Stimulated activated naive CD4-positive, alpha-beta T cell treated with Interleukin-2 at 50 U/mL for 16 hours (primary cell): ENCODE data around the gene RAB11FIP3.
"Not testable (repeated sequence)": the region's sequence is repeated elsewhere in the genome, so short reads cannot be mapped to it uniquely, and the experiment has no call there.

Experiments
- DNase-seq: peaks from one replicate; lab custom pipeline; 2025; lab: John Stamatoyannopoulos, UW

The RAB11FIP3 gene

DNA sequence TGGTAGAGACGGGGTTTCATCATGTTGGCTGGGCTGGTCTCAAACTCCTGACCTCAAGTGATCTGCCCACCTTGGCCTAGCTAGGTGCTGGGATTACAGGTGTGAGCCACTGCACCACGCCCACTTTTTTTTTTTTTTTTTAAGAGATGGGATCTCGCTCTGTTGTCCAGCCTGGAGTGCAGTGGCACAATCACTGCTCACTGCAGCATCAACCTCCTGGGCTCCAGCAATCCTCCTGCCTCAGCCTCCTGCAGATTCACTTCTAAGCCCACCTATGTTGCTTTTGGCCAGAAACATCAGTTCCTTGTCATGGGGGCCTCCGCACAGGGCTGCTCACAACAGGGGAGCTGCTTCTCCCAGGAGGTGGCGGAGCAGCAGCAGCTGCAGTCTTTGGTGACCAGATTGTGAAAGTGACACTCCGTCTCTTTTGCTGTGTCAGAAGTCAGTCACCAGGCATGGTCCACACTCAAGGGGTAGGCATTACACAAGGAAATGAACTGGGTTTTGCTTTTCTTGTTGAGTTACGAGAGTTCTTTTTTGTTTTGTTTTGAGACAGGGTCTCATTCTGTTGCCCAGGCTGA, 32.9 kb upstream of the RAB11FIP3 start:
- DNase-seq = no peak

DNA sequence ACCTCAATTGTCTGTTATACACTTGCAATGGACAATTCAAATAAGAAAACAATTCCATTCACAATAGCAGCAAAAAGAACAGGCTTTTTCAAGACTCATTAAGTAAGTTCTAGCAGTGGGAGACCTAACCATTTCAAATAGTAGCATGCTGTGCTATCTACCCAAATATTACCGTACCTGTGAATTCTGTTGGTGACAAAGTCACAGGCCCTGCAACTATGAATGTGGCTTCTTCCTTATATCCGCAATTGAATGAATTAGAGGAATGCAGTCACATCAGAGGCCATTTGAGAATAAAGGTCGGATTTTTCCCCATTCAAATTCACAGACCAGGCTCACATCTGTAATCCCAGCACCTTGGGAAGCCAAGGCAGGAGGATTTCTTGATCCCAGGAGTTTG, 29.2 kb upstream of the RAB11FIP3 start:
- no peak for DNase-seq

DNA sequence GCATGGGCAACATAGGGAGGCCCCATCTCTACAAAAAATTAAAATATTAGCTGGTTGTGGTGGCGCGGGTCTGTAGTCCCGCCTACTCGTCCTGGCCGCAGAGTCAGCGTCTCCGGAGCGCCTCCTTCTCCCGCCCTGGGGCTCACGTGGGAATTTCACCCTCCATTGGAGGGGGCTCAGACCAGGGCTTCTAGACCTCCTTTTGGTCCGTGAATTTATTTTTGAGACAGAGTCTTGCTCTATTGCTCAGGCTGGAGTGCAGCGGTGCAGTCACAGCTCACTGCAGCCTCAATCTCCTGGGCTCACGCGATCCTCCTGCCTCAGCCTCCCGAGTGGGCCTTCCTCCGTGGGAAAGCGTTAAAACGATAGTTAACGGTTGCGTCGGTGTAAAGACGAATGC, 28.8 kb upstream of the RAB11FIP3 start:
- no peak for DNase-seq

DNA sequence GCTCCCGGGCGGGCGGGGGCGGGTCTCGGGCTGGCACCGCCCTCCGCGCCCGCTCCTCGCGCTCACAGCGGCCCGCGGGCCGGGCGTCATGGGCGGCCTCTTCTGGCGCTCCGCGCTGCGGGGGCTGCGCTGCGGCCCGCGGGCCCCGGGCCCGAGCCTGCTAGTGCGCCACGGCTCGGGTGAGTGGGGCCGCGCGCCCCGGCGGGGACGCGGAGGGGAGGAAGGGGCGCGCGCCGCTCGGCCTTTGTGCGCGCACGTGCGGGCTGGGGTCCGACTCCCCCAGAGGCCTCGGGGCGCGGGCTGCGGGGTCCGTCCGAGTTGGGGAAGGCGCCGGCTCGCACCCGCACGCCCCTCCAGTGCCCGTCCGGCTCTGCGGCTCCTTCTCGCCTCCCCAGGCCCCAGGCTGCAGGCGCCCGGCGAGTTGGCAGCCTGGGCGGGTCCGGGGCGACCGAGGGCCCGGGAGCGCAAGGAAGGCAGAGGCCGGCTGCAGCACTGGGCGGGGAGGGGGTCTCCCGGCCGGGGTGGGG, 28.3 kb upstream of the RAB11FIP3 start, which contains the start of gene NME4:
Gene NME4 (plus strand): TSS at position 65 of the 527 bp plus-strand sequence. CDS start 24 bp downstream, at position 89.
- DNase-seq = no peak

DNA sequence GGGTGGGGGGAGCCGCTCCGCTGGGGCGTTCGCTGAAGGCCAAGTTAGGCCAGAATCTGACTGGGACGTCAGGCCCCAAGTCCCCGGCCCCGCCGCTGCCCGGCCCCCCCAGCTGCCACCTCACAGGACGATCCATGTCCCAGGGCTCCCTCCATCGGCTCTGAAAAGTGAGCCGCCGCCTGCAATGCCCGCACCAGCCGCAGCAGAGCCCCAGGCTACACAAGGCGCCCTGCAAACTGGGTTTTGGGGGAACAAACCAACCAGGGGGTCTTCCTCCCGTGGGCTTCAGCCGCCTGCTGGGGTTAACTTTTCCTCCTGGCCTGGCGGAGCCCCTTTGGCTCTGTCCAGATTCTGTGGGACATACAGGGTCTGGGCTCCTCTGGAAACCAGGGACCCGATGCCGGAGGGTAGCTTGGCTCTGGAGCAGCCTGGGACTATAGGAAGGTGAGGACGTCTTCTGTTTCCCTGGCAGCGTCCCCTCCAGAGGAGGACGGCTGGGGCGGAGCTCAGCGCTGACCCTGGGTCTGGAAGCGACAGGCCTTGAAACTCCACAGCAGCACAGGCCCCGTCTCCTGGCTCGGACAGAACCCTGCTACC, 27.6 kb upstream of the RAB11FIP3 start:
- no peak for DNase-seq

DNA sequence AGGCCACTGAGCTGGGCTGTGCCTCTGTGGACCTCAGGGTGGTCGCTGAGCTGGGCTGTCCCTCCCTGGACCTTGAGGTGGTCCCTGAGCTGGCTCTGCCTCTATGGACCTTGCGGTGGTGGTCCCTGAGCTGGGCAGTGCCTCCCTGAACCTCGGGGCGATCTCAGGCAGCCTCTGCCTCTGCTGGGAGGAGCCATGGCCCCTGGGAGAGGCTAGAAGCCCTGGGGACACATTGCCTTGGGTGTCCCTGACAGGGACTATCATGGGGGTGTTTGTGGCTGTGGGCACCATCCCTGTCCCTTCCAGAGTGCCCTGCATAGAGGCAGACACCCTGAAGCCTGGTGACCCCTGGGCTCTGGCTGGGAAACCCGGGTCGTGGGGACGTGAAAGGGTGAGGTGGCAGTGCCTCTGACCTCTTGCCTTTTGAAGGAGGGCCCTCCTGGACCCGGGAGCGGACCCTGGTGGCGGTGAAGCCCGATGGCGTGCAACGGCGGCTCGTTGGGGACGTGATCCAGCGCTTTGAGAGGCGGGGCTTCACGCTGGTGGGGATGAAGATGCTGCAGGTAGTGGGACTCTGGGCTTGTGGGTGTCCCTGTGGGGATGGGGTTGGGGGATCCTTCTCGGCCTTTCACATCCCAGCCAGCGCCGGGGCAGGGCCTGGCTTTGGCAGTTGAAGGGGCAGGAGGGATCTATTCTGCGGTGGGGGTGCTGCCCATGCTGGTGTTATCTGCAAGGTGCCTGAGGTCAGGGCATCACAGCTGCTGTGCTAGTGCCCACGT, 26.7 kb upstream of the RAB11FIP3 start:
- DNase-seq = no peak

DNA sequence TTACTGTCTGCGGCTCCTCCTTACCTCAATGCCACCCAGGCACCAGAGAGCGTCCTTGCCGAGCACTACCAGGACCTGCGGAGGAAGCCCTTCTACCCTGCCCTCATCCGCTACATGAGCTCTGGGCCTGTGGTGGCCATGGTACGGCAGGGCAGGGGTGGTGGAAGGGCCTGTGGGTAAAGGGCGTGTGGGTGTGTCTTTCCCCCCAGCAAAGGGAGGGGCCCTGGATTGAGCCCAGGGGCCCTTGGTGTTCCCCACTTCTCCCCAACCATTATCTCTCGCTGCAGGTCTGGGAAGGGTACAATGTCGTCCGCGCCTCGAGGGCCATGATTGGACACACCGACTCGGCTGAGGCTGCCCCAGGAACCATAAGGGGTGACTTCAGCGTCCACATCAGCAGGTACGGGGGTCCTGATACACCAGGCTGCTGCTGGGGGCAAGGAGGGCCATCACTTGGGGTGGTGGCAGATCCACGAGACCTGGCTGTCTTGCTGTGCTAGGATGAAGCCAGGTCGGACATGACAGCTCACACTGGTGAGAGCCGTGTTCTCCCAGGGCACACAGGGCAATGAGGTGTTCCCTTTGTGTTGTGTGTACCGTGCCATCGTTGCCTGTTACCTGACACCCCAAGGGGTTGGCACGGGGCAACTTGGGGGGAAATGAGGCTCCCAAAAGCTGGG, 26.0 kb upstream of the RAB11FIP3 start:
- no peak for DNase-seq

DNA sequence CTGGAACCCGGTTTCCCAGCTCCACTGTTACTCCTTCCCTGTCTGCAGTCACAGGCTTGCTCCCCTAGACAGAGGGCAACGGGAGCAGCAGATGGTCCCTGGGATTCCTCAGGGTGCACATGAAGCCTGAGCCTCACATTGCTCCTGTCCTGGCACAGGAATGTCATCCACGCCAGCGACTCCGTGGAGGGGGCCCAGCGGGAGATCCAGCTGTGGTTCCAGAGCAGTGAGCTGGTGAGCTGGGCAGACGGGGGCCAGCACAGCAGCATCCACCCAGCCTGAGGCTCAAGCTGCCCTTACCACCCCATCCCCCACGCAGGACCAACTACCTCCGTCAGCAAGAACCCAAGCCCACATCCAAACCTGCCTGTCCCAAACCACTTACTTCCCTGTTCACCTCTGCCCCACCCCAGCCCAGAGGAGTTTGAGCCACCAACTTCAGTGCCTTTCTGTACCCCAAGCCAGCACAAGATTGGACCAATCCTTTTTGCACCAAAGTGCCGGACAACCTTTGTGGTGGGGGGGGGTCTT, 25.3 kb upstream of the RAB11FIP3 start:
- DNase-seq = no peak

DNA sequence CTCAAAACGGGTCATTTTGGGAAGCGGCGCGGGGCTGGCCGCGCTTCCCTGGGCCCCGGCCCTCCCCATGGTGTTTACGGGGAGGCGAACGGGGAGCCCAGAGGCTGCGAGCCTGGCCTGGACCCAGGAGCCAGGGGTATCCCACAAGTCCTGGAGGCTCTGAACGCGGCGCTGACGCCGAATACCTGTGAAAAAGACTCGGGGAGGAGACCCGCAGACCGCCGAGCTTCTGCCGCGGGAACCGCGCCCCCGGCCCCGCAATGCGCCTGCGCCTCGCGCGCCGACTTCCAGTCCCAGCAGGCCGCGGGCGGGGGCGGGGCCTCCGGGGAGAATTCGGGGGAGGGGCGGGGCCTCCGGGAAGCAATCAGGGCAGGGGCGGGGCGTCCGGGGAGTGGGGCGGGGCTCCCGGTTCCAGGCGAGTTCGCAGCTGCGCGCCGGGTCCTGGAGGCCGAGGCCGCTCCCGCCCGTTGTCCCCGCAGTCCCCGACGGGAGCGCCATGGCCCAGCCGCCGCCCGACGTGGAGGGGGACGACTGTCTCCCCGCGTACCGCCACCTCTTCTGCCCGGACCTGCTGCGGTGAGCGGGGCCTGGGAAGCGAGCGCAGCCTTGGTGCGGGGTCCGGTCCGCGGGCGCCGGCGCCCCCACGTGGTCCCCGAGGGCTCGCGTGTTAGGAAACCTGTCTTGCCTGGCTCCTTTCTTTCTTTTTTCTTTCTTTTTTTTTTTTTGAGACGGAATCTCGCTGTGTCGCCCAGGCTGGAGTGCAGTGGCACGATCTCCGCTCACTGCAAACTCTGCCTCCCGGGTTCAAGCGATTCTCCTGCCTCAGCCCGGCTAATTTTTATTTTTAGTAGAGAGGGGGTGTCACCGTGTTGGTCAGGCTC, 23.7 kb upstream of the RAB11FIP3 start, which contains the start of gene DECR2:
Gene DECR2 (plus strand): TSS at position 418 of the 881 bp plus-strand sequence. CDS start 79 bp downstream, at position 497.
- DNase-seq = peak; percentile 98

DNA sequence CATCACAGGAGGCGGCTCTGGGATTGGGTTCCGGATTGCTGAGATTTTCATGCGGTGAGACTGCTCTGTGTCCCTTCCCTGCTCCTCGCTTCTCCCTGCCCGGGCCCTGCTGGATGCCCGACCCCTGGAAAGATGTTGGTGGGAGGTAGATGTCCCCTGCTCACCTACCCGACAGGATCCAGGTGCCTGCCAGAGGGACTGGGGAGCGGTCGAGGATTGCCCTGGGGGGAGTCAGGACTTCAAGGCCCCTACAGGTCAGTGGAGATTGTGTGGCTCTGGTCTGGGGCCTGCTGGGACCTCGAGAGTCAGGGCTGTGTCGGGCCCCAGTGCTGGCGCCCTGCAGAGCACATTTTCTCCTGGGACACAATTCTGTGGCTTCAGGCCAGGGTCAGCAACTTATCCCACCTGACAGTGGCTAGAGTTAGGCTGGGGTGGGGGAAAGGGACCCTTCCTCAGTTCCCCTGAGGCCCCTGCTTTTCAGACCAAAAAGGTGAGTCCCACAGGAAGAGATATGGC, 20.4 kb upstream of the RAB11FIP3 start:
- DNase-seq = no peak

DNA sequence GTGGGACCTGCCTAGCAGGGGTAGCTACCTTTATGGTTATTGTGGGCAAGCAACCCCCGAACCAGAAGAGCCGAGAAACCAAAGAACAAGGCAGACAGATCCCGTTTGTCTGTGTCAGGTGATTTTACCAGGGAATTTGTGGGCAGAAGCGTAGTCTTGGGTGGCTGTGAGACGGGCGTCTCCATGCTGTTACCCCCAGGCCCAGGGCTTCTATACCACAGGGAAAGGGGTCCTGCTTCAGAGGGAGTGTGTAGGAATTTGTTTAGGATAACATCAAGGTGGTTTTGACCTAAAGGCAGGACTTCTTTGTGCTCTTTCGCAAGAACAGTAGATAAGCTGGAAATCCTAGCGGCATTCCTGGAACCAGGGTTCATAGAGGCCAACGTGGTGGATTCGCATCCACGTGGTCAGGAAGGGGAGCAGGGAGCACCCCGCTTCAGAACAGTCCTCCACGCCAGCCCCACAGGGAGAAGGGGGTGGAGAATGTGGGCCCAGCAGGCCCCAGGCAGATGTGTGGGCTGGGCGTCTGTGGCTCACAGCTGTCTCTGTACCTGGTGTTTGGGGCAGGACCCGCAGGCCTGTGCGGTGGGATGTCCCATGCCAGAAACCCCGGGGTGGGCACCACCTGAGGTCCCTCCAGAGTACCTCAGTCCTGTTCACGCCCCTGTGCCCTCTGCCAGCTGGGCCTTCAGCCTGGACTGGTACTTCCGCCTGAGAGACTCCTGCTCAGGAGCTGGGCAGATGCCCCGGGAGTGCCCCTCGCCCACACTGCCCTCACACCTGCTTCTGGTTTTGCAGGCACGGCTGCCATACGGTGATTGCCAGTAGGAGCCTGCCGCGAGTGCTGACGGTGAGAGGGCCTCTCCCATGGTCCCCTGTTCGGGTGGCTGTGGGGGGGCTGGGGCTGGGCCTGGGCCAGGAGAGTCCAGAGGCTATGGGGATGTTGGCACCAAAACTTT, 19.6 kb upstream of the RAB11FIP3 start:
- no peak for DNase-seq

DNA sequence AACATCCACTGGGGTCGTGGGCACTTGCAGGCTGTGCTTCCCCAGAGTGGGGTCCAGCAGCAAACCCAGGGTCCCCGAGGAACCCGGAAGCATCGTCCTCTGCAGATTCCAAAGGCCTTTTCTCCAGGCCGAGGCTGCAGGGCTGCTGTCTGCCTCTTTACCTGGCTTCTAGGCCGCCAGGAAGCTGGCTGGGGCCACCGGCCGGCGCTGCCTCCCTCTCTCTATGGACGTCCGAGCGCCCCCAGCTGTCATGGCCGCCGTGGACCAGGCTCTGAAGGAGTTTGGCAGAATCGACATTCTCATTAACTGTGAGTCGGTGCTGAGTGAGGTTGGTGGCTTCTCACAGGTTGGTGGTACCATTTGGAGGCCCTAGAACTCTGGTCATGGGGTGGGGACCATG, 18.2 kb upstream of the RAB11FIP3 start:
- DNase-seq = no peak

DNA sequence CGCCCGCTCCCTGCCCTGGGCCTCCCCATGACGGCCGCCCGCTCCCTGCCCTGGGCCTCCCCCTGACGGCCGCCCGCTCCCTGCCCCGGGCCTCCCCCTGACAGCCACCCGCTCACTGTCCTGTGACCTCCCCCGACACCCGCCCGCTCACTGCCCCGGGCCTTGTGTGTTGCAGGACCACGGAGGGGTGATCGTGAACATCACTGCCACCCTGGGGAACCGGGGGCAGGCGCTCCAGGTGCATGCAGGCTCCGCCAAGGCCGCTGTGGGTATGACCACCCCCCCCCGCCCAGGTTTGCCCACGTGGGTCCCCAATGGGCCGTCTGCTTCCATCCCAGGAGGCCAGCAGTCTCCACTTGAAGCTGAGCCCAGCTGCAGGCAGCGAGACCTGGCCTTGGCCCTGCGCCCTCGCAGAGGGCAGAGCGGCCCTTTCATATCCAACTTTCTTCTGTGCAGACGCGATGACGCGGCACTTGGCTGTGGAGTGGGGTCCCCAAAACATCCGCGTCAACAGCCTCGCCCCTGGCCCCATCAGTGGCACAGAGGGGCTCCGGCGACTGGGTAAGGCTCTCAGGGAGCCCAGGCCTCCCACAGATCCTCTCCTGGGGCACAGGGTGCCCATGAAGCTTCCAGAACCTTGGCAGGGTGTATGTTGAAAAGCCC, 14.8 kb upstream of the RAB11FIP3 start:
- DNase-seq = no peak

DNA sequence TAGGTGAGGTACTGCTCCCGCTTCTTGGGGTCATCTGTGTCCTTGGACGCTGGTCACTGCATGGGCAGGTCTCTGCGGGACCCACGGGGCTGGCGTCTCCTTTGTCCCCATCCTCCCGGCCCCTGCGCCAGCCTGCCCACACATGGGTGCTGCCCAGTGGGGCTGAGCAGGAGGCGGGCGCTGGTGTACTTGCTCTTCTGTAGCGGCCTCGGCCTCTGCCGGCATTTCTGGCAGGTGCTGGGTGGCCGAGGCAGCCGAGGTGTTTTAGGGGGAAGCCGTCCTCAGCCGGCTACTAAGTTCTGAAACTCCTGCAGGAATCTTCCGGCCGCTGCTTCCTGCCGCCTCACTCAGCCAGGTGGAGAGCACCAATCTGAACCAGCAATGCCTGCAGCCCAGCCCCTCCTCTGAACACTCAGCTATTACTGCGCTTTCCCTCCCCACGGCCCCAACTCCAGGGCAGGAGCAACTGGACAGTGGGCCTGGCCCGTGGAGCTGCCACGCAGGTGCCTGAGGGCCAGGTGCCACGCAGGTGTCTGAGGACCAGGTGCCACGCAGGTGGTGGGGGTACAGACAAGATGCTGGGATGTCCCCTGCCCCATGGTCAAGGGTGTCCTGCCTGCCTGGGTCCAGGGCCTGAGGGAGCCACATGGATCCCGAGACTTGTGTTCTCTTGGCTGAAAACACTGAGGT, 13.7 kb upstream of the RAB11FIP3 start:
- DNase-seq = no peak

DNA sequence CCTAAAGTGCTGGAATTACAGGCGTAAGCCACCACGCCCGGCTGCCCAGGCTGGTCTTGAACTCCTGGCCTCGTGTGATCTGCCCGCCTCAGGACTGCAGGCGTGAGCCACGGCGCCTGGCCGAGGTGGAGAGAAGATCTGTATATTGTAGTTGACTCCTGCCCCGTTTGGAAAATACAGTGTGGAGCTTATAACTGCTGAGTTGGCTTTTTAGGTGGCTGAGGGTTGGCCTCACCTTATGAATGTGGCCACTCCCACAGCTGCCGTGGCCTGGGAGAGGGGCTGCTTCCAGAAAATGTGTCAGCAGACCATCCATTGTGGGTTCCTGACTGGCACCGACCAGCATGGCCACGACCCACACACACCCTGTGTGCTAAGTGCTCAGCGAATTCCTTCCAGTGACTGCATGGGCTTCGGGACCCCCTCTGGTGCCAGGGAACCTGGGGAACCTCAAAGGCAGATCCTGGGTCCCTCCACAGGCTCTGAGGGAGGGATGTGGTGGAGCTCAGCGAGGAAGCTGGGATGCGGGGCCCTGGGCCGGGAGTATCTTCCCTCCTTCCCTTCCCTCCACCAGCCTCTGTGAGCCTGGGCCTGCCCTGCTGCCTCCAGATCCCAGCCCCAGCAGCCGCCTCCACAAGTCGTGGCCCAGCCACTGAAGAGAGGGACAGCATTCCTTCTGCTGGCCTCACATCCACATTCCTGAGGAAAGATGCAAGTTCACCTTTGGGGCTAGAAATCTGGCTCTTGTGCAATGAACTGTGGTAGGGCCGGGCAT, 10.9 kb upstream of the RAB11FIP3 start:
- no peak for DNase-seq

DNA sequence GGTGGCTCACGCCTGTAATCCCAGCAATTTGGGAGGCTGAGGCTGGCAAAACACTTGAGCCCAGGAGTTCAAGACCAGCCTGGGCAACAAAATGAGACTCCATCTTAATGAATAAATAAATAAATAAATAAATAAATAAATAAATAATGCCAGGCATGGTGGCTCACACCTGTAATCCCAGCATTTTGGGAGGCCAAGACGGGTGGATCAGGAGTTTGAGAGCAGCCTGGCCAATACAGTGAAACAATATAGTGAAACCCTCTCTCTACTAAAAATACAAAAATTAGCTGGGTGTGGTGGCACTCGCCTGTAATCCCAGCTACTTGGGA, 10.3 kb upstream of the RAB11FIP3 start:
- DNase-seq = not testable (repeated sequence)

DNA sequence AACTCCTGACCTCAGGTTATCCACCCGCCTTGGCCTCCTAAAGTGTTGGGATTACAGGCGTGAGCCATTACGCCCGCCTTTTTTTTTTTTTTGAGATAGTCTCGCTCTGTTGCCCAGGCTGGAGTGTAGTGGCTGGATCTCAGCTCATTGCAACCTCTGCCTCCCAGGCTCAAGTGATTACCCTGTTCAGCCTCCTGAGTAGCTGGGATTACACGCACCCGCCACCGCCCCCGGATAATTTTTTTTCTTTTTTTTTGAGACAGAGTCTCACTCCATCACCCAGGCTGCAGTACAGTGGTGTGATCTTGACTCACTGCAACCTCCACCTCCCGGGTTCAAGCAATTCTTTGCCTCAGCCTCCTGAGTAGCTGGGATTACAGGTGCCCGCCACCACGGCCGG, 3.3 kb upstream of the RAB11FIP3 start:
- not testable (repeated sequence) for DNase-seq
